GM18870 (cell line): Measurements from ENCODE around the gene LRCH1.

Source experiments
- ATAC-seq: cut with Tn5 transposase; IDR thresholded peaks from one replicate; pipeline ENCODE4 v1.9.1; 2021; ENCODE audit warnings: moderate library complexity; ENCODE audit not compliant: unreplicated experiment

Gene LRCH1

DNA sequence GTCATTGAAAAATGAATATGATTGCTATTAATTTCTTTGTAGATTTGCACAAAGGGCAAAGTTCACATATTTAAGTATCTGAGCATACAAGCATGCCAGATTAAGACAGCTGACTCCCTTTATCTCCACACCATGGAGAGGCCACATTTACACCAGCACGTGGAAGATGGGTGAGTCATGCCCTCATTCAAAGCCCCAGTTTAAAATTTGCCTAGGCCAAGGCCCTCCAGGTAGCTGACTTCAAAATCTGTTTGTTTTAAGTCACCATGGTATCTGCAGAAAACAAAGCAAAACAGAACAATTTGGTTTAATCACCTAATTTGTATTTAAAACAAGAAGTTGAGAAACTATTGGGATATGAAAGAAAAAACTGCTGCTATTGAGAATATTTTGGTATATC is 134.8 kb downstream of the LRCH1 start:
- ATAC-seq: no peak

GRCh38 chr13:46688306-46688705 is 135.3 kb downstream of the LRCH1 start:
- ATAC-seq: no peak

DNA sequence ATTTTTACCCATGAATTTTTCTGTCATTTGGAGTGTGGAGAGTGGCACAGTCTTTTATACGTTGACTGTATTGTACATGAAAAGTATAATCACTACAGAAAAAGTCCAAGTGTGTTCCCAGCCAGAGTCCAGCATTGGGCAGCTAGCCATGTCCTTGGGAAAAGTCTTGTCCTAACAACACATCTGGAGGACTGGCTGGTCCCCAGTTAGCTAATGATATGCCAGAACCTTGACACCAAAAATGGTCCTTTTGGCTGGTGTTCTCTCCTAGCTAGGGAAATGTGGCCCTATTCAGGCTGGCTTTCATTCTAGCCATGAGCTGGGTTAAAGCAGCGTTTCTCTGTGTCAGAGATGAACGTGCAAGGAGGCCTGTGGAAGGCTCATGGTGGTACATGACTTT is 145.0 kb downstream of the LRCH1 start:
- ATAC-seq: no peak

DNA sequence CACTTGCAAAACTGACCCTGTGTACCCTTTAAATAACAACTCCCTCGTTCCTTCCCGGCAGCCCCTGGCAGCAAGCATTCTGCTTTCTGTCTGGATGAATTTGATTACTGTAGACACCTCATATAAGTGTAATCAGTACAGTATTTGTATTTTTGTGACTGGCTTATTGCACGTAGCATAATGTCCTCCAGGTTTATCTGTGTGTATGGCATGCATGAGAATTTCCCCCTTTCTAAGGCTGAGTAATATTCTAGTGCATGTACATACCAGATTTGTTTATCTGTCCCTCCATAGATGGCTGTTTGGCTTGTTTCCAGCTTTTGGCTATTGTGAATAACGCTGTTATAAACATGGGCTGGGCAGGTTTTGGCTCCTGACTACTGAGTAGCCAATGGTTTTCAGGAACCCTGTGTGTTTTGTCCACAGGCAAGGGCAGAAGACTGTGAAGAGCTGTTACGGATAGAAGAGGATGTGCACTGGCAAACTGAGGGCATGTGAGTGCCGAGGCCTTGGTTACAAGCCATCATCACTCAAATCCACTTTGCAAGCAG is 146.0 kb downstream of the LRCH1 start:
- ATAC-seq: no peak

- no peak for ATAC-seq
Measured at GRCh38 chr13:46712524-46712923, 159.6 kb downstream of the LRCH1 start.

DNA sequence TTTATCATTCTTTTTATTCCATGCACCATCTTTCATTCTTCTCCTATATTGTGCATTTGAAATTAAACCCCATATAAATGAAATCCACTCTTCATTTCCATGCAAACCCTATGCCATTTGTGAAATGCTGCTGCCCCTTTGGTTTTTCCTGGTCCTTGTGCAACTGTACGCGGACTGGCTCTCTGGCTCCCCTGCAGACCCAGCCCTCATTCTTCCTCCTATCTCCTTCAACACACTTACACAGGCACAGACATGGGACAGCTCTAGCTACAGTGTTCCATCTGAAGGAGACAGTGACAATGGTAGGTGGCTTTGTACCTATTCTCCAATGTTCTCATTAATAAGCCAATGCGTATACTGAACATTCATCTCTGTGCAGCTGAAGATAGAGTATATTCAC is 162.4 kb downstream of the LRCH1 start:
- no peak for ATAC-seq

- no peak for ATAC-seq
Measured at GRCh38 chr13:46716821-46717220, 163.9 kb downstream of the LRCH1 start.

DNA sequence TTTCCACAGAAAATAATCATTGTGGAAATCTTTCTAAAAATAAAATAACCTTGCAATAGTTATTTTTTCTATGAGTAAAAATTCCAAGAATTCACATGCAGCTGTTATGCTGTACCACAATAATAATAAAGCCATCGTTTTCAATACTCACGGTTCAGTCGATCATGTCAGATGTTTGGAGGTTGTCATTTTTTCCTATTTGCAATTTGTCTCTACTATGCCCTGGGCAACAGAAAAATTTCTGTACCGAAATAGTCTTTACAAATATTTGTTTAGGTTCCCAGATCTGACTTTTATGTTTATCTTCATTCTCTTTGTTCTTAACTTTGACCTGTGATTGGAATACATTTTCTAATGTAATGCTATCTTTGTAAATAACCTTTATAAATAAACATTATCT is 164.3 kb downstream of the LRCH1 start:
- no peak for ATAC-seq

DNA sequence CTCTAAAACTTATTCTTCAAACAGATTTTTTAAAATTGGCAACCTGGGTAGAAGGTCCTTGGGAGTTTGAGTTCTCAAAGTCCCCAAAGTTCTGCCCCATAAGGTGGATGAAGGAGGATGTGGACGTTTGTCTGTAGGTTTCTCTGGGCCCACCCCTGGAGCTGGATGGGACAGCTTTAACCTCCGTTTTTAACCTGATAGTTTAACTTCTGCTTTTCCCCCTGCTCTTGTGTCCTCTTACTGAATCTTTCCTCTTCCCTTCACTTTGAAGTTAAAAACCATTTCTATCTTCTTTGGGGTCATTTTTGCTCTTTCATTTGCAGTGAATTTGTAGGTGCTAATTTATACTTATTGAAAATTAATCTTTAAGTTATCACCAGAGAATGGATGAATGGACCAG is 164.9 kb downstream of the LRCH1 start:
- no peak for ATAC-seq

- ATAC-seq: peak; percentile 67
Measured at GRCh38 chr13:46720189-46720588, 167.2 kb downstream of the LRCH1 start.

DNA sequence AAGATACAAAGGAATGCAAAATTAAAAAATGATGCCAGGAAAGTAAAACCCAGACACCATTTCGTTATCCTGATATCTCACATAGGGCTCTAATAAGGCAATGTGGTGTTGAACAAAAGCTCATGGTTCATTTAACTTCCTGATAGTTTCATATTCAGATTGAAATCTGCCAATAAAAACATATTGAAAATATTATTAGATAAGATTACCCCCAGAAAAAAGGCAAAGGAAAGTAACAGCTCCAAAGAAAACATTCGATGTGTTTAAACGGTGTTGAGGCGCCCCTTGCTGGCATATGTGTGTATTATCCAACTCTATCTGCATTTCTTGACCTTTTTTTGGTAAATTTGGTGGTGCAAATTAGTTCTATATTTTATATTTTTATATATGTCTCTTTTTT is 168.1 kb downstream of the LRCH1 start:
- no peak for ATAC-seq

DNA sequence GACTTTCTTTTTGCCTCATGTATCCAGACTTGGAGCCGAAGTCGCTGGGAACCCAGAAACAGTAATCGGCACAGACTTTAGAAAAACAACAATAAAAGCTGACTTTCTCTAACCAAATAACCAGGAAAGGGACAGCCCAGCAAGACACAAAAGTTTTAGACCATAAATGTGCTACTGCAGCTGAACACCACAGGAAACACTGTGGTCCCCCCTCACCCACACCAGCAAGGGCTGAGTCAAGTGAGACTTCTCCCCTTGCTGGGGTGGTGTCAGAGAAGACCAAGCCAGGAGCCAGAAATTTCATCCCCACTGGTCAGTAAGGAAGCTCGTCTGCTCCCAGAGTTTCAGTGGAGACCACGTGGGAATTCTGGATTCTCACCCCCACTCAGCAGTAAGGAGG is 173.4 kb downstream of the LRCH1 start:
- no peak for ATAC-seq

DNA sequence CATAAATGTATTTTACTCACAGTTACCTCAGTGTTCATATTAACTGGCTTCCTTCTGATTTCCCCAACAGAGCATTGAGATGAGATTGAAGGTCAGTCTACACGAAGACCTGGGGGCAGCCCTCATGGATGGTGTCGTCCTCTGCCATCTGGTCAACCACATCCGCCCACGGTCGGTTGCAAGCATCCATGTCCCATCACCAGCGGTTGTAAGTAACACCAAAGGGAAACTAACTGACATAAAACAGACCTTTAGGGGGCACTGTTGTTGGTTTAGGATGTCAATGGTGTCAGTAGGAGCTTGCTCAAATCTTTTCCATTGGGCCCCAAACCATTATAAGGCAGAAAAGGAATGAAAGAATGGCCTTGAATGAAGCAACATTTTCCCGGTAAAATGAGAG is 175.8 kb downstream of the LRCH1 start:
- ATAC-seq: no peak

- ATAC-seq: no peak
Measured at GRCh38 chr13:46731535-46731934, 178.6 kb downstream of the LRCH1 start.

DNA sequence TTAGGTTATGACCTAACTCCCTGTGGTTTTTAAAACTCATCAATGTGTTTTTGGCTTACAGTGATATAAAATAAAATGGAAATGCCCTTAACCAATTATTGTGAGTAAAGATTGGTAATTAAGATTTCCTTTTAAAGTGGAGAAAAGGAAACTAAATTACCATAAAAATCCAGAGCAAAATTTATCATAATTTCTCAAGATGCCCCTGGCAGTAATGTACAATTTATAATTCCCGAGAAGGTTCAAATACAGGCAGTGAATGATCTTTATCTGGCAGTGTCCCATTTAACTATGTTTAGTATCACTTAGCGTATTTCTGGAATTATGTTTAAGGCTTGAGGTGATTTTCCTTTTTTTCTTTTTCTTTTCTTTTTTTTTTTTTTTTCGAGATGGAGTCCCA is 182.5 kb downstream of the LRCH1 start:
- ATAC-seq: no peak

DNA sequence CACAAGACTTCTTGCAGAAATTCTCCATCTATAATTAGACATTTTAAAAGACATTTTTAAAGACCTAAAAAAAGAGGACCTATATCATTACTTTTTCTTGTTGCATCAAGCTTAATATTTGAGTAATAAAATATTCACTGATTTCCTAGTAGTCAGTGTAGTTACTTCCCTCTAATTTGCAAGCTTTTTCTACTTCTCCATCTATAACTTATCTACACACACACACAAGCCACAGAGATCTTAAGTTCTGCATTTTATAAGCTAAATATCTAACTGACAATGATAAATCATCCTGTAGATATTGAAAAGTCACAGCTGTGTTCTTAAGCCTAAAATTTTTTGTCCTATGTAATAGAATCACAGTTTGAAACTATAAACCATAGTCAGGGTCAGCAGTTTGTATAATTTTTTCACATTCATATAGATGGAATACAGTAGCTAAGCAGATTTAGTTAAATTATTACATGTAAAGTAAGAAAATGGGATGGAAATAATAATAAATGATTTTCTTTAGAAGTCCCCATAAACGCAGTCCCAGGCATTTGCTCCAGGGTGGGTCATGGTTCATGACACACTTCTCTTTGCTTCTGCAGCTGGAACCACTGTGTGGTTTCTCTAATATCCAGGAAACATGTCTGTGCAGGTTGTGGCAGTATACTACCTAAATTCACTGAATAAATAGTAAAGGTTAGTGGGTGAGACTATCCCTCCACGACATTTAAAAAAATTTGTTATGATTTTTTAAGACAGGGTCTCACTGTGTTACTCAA is 183.8 kb downstream of the LRCH1 start:
- ATAC-seq: no peak

DNA sequence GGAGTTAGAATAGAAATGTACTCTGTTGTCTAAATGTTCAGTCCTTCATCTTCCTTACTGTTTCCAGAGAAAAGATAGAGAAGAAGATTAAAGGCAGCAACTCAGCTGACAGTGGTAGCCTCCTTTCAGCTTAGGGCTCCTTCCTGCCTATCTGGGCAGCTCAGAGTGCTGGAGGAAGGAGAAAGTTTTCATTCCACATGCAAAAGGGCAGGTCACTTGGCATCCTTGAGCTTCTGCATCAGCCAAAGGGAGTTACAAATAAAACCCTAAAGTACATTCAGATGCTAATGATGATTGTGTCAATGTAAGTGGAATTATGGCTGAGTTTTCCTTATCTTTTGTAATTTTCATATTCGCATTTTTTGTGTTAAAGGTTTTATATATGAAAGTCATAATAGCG is 185.1 kb downstream of the LRCH1 start:
- ATAC-seq: no peak

DNA sequence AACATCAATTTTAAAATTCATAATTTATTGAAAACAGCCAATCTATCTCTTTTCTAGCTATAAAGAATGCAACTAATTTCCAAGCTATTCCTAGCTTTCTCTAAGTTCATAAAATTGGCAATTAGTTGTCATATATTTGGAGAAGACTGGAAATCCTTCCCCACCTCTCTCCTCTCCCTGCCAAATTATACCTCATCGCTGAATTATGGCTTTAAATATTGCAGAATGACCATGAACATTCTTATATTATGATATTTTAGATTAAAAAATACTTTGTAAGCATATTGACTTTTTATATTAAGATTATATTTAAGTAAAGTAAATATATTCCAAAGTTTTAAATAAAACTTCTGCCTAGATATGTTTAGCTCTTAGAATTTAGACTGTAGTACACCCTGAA is 185.8 kb downstream of the LRCH1 start:
- ATAC-seq: no peak

- no peak for ATAC-seq
Measured at GRCh38 chr13:46739447-46740098, 186.6 kb downstream of the LRCH1 start.

GRCh38 chr13:46743191-46743590 is 190.2 kb downstream of the LRCH1 start:
- ATAC-seq: no peak

DNA sequence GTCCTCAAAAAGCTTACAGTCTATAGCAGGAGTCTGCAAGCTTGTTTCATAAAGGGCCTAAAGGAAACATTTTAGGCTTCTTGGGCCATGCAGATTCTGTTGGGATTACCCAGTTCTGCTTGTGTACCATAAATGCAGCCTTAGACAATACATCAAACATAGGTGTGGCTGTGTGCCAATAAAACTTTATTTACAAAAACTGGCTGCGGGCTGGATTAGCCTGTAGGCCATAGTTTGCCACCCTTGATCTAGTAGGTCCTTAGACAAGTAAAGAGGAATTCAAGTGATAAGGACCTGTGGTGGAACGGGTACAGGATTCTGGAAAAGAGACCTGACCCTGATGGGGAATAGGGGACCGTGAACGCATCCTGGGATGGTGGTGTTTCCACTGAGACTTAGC is 192.1 kb downstream of the LRCH1 start:
- ATAC-seq: no peak

- no peak for ATAC-seq
Measured at GRCh38 chr13:46745706-46746105, 192.7 kb downstream of the LRCH1 start.
